GM20000 (cell line): ENCODE data around the gene ZNF865.
A peak's percentile ranks its signal among the peaks of the same experiment; 100 is the strongest.

Experiments used
- DNase-seq: peaks from one replicate; pipeline ENCODE4 v3.0.0; 2012; ENCODE audit warnings: low spot score
- TF ChIP-seq, protein P1 (sequence below): IDR thresholded peaks from 2 replicates; pipeline ENCODE4 v1.5.1; 2012; ENCODE audit warnings: mild to moderate bottlenecking, control low read depth; ENCODE audit errors: extremely low read depth, missing control alignments

The ZNF865 gene

DNA sequence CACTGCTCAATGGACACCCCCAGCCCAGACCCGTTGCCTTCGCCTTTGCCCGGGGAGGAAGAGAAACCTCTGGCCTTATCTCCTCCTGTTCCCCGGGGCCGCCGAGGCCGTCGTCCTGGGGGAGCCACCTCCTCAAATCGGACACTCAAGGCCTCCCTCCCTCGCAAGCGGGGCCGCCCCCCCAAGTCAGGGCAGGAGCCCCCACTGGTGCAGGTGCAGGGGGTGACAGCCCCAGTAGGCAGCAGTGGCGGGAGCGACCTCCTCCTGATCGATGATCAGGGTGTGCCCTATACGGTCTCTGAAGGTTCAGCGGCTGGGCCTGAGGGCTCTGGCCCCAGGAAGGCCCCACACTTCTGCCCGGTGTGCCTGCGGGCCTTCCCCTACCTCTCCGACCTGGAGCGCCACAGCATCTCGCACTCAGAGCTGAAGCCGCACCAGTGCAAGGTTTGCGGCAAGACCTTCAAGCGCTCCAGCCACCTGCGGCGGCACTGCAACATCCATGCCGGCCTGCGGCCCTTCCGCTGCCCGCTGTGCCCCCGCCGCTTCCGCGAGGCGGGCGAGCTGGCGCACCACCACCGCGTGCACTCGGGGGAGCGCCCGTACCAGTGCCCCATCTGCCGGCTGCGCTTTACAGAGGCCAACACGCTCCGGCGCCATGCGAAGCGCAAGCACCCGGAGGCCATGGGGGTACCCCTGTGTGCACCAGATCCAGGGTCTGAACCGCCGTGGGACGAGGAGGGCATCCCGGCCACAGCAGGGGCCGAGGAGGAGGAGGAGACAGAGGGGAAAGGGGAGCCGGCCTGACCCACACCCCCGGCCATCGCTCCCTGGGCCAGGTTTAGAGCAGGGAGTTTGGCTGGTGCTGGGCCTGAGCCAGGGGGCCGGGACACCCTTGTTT, 3.1 kb upstream of the ZNF865 start:
- DNase-seq: no peak
- TF ChIP-seq, protein P1, sequence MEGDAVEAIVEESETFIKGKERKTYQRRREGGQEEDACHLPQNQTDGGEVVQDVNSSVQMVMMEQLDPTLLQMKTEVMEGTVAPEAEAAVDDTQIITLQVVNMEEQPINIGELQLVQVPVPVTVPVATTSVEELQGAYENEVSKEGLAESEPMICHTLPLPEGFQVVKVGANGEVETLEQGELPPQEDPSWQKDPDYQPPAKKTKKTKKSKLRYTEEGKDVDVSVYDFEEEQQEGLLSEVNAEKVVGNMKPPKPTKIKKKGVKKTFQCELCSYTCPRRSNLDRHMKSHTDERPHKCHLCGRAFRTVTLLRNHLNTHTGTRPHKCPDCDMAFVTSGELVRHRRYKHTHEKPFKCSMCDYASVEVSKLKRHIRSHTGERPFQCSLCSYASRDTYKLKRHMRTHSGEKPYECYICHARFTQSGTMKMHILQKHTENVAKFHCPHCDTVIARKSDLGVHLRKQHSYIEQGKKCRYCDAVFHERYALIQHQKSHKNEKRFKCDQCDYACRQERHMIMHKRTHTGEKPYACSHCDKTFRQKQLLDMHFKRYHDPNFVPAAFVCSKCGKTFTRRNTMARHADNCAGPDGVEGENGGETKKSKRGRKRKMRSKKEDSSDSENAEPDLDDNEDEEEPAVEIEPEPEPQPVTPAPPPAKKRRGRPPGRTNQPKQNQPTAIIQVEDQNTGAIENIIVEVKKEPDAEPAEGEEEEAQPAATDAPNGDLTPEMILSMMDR: no peak

DNA sequence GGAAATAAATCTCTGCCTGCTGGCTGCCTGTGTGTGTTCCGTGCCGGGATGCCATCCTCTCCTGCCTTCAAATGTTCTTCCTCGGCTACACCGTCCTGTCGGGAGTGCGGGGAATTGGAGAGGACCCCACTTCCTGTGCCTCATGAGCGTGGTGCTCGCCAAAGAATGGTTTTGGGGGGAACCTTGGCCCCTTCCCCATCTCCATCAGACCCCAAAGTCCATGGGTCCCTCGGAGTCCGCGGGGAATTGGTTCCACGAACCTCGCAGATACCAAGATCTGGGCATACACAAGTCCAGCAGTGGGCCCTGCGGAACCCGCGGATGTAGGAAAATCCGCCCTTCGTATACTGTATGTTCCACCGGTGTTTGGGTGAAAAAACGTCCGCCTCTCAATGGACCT, 2.3 kb upstream of the ZNF865 start:
- TF ChIP-seq, protein P1: no peak
- no peak for DNase-seq

DNA sequence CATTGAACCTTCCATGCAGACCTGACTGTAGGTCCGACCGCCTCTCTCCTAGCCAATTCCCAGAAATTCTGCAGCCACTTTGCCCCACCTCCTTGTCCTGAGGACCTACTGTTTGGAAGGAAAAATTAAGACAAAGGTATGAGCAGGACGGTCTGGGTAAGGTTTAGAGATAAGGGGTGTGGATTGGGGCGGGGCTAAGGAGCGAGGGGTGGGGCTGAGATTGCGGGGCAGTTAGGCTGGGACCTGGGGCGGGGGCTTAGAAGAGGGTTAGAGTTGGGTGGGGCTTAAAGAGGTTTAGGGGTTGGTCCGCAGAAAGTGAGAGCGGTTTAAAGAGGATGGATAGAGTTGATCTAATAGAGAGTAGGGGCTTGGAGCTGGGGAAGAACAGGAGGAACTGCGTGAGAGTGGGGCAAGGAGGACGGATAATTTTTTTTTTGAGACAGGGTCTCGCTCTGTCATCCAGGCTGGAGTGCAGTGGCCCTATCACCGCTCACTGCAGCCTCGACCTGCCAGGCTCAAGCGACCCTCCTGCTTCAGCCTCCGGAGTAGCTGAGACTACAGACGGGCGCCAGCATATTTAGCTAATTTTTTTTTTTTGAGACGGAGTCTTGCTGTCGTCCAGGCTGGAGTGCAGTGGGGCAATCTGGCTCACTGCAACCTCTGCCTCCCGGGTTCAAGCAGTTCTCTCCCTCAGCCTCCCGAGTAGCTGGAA, 1.7 kb upstream of the ZNF865 start:
- no peak for DNase-seq
- TF ChIP-seq, protein P1: no peak

DNA sequence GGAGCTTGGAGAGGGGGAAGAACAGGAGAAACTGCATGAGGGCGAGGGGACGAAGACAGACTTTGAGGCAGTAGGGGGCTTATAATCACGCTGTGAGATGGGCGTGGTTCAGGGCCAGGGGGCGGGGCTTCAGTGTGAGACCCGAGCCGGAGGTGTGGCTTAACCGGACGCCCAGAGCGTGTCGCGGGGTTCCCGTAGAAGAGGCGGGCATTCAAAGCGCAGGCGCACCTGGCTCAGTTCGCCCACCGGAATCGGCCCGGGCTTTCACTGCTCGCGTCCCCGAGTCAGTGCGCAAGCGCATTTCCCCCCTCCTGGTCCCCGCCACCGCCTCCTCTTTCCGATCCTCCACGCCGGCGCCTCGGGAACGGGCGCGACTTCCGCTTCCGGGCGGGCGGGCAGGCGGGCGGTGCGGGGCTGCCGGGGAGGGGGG, 225 bp upstream of the ZNF865 start:
- TF ChIP-seq, protein P1: no peak
- peak; percentile 98 for DNase-seq

DNA sequence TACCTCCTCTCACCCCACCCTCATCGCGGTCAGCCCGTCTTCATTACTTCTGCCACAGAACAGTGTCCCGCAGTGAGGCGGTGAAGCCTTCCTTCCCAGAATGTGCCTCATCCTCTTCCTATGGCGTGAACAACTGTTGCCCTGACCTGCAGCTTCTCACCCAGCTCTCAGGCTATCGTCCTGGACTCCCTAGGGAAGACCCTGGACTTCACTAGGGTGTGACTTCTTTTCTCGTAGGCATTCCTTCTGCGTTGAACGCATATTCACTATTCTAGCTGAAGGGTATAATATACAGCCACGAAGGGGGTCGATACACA, 982 bp downstream of the ZNF865 start:
- TF ChIP-seq, protein P1: no peak
- no peak for DNase-seq

DNA sequence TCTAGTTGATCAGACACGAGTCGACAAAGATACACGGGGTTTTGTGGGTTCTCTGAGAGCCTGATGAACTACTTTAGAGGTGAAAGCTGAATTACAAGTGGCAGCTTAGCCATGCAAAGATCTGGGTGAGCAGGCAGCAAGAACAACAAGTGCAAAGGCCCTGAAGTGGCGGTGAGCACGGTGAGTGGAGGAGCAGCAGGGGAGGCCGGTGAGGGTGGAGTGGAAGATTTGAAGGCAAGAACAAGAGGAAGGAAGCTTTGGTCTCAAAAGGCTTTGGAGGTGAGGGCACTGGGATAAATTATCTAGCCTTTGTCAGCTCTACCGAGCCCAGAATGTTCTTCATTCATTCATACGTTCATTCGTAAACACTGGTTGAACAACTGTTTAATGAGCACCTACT, 1.4 kb downstream of the ZNF865 start:
- TF ChIP-seq, protein P1: no peak
- DNase-seq: no peak

DNA sequence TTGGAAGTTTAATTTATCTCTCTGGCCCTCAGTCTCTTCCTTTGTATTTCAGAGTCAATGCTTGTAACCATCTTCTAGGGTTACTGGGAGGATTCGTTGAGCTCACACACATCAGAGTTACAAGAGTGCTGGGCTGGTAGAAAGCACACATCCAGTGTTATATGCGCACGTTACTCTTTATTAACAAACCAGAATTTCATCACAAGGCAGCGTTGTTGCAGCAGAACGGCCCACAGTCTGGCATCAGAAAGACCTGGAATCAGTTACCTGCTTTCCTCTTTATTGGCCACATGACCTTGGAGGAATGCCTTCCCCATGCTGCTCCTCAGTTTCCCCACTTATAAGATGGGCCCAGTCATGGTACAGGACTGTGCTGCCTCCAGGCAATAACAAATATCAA, 3.9 kb downstream of the ZNF865 start:
- TF ChIP-seq, protein P1: no peak
- DNase-seq: no peak
